ENCODE data around the gene TMEM258.
A peak's percentile ranks its signal among the peaks of the same experiment; 100 is the strongest.

TMEM258 gene

GRCh38 chr11:61776561-61777075 lies 15.8 kb downstream of the TMEM258 start:
- DNase-seq (ENCODE audit: low read depth): peak; percentile 6
- peak; percentile 66 for TF ChIP-seq CTCF (IDR thresholded peaks at IDR 0.05; ENCODE audit: control insufficient read depth, extremely low read depth, insufficient read depth)
- no peak overlapping the region for H3K4me3 ChIP-seq (ENCODE audit: low read depth, low read length)

- TF ChIP-seq CTCF (IDR thresholded peaks at IDR 0.05; ENCODE audit: control insufficient read depth, extremely low read depth, insufficient read depth): no peak
- no peak for DNase-seq (ENCODE audit: low read depth)
These were observed 16.5 kb downstream of the TMEM258 start for GRCh38 chr11:61775606-61776554.

GRCh38 chr11:61775106-61775505 lies 17.3 kb downstream of the TMEM258 start:
- no peak for DNase-seq (ENCODE audit: low read depth)
- no peak overlapping the region for H3K4me3 ChIP-seq (ENCODE audit: low read depth, low read length)
- TF ChIP-seq CTCF (IDR thresholded peaks at IDR 0.05; ENCODE audit: control insufficient read depth, extremely low read depth, insufficient read depth): no peak

More at GRCh38 chr11:61775606-61776554, 16.5 kb downstream of the TMEM258 start:
- no peak overlapping the region for H3K4me3 ChIP-seq (ENCODE audit: low read depth, low read length)

GRCh38 chr11:61774411-61774810 lies 18.0 kb downstream of the TMEM258 start:
- DNase-seq (ENCODE audit: low read depth): no peak
- TF ChIP-seq CTCF (IDR thresholded peaks at IDR 0.05; ENCODE audit: control insufficient read depth, extremely low read depth, insufficient read depth): no peak
- H3K4me3 ChIP-seq (ENCODE audit: low read depth, low read length): no peak overlapping the region

- no peak for TF ChIP-seq CTCF (IDR thresholded peaks at IDR 0.05; ENCODE audit: control insufficient read depth, extremely low read depth, insufficient read depth)
- H3K4me3 ChIP-seq (ENCODE audit: low read depth, low read length): no peak overlapping the region
- no peak for DNase-seq (ENCODE audit: low read depth)
These were observed 18.6 kb downstream of the TMEM258 start for GRCh38 chr11:61773809-61774208.

- DNase-seq (ENCODE audit: low read depth): no peak
- TF ChIP-seq CTCF (IDR thresholded peaks at IDR 0.05; ENCODE audit: control insufficient read depth, extremely low read depth, insufficient read depth): no peak
- H3K4me3 ChIP-seq (ENCODE audit: low read depth, low read length): no peak overlapping the region
These were observed 19.0 kb downstream of the TMEM258 start for GRCh38 chr11:61773356-61773755.
